GM12878 (cell line): ENCODE results near the gene PDZD7. TPM values are rescaled to one million over a fixed set of nuclear protein-coding genes. Genes with fewer than 3 reads are reported as not detected.

Experiments
- FOXK2 ChIP-seq: fragments of 450-650 bp; IDR thresholded peaks from 2 replicates; pipeline ENCODE4 v1.6.1; 2017; ENCODE audit warnings: mild to moderate bottlenecking, moderate library complexity
- SIX5 ChIP-seq: IDR thresholded peaks from 2 replicates; pipeline ENCODE4 v1.6.1; 2011; ENCODE audit warnings: mild to moderate bottlenecking, low read depth, low read length, moderate library complexity; ENCODE audit not compliant: severe bottlenecking
- SMAD1 ChIP-seq: fragments of 450-650 bp; IDR thresholded peaks from 2 replicates; pipeline ENCODE4 v1.6.1; 2018; ENCODE audit warnings: mild to moderate bottlenecking, low read depth; ENCODE audit not compliant: partially characterized antibody
- SMAD5 ChIP-seq: IDR thresholded peaks from 2 replicates; pipeline ENCODE4 v1.6.1; 2016; ENCODE audit warnings: antibody characterized with exemption, low read depth
- polyA plus RNA-seq, 11 experiments: library from polyadenylated mRNA; depleted of rRNA in 4 of 11; unstranded in 6 of 11; stranded (reverse) in 5 of 11; fragments of >200 nt; fragmentation: Nextera tagmentation in 4 of 11; fragmentation: Illumina TruSeq in 1 of 11; extraction: Ambion mirVana in 4 of 11; extraction: Trizol in 1 of 11; gene quantifications; 1 replicate in 1 of 11; 2 replicates in 10 of 11; pipeline versions ENCODE4 v1.2.1 to v1.2.3, GENCODE V29; 2011 to 2016; ENCODE audit warnings: inconsistent platforms in 2 of 11, missing spikeins in 2 of 11, low read depth in 1 of 11
- total RNA-seq, 4 experiments: library from RNA; depleted of rRNA in 3 of 4; stranded (reverse); fragments of >200 nt in 3 of 4; fragmentation: Illumina TruSeq in 1 of 4; extraction: Trizol in 1 of 4; gene quantifications; 2 replicates each; pipeline versions ENCODE4 v1.2.1 to v1.2.3, GENCODE V29; 2013 to 2021
- TF ChIP-seq, protein P1 (sequence below): fragments of 450-650 bp; IDR thresholded peaks from 2 replicates; pipeline ENCODE4 v1.6.1; 2017; ENCODE audit warnings: antibody characterized with exemption, mild to moderate bottlenecking, moderate library complexity
- TF ChIP-seq, protein P2 (sequence below): IDR thresholded peaks from 2 replicates; pipeline ENCODE4 v1.6.1; 2012; ENCODE audit warnings: improper control_type of control experiment, low read depth, low read length; ENCODE audit not compliant: insufficient replicate concordance
- TF ChIP-seq, protein P3 (sequence below): fragments of 450-650 bp; conservative IDR thresholded peaks from 2 replicates; pipeline ENCODE4 v1.6.1; 2017; ENCODE audit warnings: mild to moderate bottlenecking, moderate library complexity
- TF ChIP-seq, protein P4 (sequence below): IDR thresholded peaks from 2 replicates; pipeline ENCODE4 v1.6.1; 2011; ENCODE audit warnings: low read depth, mild to moderate bottlenecking, low read length, moderate library complexity, borderline replicate concordance; ENCODE audit errors: extremely low read depth

The PDZD7 gene
- total and polyA plus RNA-seq, 10 of the 15 experiments (the other 5 are each of a cell fraction or from before 2014, with no cell fraction given) = 0.01 to 0.20 (median 0.03) TPM; not detected in 7

DNA sequence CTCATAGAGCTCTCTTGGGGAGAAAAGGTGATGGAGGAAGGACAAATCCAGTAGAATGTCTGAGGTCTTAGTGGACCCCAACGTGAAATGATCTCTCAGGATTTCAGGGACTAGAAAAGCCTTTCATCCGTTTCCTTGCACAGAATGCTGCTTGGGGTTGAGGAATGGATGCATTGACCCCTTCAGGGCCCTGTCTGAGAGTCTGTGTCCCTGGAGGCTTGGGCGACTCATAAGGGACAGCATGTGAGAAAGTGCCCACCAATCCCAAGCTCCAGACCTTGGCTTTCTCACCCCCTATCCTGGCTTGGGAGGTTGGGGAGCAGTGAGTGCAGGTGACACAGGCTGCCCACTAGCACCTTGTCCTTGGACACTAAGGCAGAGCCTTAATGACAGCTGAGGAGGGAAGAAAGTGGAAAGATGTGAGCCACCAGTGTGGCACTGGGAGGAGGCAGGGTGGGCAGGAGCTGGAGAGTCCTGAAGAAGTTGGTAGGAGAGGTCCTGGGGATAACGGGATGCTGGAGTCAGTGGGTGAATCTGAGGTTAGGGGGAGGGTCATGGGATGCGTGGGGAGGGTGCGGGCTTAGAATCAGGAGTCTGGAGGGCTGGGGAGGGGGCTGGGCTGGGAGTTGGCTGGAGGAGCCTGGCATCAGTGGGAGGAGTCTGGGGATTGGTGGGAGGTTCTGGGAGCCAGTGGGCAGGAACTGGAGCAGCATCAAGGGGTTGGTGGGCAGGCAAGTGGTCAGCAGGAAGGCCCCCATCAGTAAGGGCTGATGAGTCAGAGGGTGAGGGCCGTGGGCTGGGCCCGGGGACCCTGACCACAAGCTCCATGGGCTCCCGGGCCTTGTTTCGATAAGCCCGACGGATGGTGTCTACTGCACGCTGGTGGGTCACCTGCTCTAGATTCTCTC, 22.8 kb downstream of the PDZD7 start (continued):
- TF ChIP-seq, protein P1, sequence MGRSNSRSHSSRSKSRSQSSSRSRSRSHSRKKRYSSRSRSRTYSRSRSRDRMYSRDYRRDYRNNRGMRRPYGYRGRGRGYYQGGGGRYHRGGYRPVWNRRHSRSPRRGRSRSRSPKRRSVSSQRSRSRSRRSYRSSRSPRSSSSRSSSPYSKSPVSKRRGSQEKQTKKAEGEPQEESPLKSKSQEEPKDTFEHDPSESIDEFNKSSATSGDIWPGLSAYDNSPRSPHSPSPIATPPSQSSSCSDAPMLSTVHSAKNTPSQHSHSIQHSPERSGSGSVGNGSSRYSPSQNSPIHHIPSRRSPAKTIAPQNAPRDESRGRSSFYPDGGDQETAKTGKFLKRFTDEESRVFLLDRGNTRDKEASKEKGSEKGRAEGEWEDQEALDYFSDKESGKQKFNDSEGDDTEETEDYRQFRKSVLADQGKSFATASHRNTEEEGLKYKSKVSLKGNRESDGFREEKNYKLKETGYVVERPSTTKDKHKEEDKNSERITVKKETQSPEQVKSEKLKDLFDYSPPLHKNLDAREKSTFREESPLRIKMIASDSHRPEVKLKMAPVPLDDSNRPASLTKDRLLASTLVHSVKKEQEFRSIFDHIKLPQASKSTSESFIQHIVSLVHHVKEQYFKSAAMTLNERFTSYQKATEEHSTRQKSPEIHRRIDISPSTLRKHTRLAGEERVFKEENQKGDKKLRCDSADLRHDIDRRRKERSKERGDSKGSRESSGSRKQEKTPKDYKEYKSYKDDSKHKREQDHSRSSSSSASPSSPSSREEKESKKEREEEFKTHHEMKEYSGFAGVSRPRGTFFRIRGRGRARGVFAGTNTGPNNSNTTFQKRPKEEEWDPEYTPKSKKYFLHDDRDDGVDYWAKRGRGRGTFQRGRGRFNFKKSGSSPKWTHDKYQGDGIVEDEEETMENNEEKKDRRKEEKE = no peak
- TF ChIP-seq, protein P2, sequence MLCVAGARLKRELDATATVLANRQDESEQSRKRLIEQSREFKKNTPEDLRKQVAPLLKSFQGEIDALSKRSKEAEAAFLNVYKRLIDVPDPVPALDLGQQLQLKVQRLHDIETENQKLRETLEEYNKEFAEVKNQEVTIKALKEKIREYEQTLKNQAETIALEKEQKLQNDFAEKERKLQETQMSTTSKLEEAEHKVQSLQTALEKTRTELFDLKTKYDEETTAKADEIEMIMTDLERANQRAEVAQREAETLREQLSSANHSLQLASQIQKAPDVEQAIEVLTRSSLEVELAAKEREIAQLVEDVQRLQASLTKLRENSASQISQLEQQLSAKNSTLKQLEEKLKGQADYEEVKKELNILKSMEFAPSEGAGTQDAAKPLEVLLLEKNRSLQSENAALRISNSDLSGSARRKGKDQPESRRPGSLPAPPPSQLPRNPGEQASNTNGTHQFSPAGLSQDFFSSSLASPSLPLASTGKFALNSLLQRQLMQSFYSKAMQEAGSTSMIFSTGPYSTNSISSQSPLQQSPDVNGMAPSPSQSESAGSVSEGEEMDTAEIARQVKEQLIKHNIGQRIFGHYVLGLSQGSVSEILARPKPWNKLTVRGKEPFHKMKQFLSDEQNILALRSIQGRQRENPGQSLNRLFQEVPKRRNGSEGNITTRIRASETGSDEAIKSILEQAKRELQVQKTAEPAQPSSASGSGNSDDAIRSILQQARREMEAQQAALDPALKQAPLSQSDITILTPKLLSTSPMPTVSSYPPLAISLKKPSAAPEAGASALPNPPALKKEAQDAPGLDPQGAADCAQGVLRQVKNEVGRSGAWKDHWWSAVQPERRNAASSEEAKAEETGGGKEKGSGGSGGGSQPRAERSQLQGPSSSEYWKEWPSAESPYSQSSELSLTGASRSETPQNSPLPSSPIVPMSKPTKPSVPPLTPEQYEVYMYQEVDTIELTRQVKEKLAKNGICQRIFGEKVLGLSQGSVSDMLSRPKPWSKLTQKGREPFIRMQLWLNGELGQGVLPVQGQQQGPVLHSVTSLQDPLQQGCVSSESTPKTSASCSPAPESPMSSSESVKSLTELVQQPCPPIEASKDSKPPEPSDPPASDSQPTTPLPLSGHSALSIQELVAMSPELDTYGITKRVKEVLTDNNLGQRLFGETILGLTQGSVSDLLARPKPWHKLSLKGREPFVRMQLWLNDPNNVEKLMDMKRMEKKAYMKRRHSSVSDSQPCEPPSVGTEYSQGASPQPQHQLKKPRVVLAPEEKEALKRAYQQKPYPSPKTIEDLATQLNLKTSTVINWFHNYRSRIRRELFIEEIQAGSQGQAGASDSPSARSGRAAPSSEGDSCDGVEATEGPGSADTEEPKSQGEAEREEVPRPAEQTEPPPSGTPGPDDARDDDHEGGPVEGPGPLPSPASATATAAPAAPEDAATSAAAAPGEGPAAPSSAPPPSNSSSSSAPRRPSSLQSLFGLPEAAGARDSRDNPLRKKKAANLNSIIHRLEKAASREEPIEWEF = no peak
- no peak for TF ChIP-seq FOXK2
- no peak for TF ChIP-seq SIX5
- TF ChIP-seq SMAD1 = no peak
- TF ChIP-seq, protein P3, sequence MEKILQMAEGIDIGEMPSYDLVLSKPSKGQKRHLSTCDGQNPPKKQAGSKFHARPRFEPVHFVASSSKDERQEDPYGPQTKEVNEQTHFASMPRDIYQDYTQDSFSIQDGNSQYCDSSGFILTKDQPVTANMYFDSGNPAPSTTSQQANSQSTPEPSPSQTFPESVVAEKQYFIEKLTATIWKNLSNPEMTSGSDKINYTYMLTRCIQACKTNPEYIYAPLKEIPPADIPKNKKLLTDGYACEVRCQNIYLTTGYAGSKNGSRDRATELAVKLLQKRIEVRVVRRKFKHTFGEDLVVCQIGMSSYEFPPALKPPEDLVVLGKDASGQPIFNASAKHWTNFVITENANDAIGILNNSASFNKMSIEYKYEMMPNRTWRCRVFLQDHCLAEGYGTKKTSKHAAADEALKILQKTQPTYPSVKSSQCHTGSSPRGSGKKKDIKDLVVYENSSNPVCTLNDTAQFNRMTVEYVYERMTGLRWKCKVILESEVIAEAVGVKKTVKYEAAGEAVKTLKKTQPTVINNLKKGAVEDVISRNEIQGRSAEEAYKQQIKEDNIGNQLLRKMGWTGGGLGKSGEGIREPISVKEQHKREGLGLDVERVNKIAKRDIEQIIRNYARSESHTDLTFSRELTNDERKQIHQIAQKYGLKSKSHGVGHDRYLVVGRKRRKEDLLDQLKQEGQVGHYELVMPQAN = no peak
- TF ChIP-seq, protein P4, sequence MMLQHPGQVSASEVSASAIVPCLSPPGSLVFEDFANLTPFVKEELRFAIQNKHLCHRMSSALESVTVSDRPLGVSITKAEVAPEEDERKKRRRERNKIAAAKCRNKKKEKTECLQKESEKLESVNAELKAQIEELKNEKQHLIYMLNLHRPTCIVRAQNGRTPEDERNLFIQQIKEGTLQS = no peak
- TF ChIP-seq SMAD5 = no peak
